GM18951 (cell line): ENCODE data around the gene GYPB.
"Not testable (repeated sequence)": the region's sequence is repeated elsewhere in the genome, so short reads cannot be mapped to it uniquely, and the experiment has no call there.

Source experiments
- POLR2A ChIP-seq: IDR thresholded peaks from 4 replicates; pipeline ENCODE4 v1.6.1; 2011; ENCODE audit warnings: mild to moderate bottlenecking; ENCODE audit not compliant: insufficient read length, insufficient read depth; ENCODE audit errors: extremely low read depth
- in situ Hi-C: fragments of 300-500 bp; cut with MboI; formaldehyde crosslinking; loops from one replicate; pipeline ENCODE4 v1.12.0; 2022; ENCODE audit warnings: low sequenced_read_pairs, mixed read lengths, inconsistent platforms; ENCODE audit not compliant: unreplicated experiment

Gene GYPB

DNA sequence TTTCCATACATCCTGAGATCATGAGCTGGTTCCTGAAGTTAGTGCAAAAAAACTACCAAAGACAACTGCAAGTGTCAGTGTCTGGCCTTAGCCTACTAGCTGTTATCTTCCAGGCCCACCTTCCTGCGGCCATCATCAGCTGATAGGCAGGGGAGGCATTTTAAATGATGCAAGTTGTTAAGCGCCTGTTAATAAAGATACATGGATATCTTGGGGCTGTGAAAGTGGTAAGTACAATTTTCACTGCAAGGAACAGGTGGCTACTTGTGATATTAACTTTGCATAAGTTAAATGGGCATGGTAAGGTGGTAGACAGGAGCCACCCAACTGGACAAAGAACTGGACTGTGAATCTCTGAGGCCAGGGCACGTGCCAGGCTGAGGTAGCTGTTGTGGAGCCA, at the start of gene GYPB:
TSS of gene GYPB (minus strand) at position 104 of the 400 bp plus-strand sequence. CDS start at position 11, 93 bp downstream.
- in situ Hi-C loops: not testable (repeated sequence)

DNA sequence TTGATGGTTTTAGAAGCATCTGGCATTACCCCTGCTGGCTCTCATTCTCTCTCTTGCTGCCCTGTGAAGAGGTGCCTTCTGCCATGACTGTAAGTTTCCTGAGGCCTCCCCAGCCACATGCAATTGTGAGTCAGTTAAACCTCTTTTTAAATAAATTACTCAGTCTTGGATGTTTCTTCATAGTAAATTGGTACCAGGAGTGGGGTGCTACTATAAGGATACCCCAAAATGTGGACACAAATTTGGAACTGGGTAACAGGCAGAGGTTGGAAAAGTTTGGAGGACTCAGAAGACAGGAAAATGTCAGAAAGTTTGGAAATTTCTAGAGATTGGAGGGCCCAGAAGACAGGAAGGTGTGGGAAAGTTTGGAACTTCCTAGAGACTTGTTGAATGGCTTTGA, 42.4 kb upstream of the GYPB start:
- in situ Hi-C loops: not testable (repeated sequence)

DNA sequence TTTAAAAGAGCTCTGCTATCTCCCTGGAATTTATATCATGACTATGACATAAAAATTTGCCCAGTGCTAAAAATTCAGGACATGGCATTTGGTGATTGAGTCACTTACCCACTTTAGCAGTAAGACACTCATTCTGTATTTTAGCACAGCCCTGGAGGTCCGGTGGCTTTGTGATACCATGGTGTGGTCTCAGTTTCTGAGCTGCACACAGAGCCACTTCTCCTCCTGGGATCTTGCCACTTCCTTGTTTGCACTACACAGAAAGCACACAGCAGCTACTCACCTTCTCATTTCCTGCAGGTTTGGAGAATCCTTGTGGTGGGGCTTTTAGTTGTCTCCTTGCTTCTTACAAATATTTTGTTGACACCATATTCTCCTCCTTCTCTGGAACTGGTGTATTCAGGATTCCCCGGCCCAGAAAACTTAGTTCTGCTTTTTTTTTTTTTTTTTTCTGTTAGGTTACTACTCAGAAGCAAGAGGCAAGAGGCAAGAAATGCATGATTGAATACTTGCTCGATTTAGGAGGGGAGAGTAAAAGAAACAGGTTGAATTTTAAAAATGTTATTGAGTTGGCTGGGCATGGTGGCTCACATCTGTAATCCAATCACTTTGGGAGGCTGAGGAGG, 41.2 kb upstream of the GYPB start:
- in situ Hi-C loops: not testable (repeated sequence)

DNA sequence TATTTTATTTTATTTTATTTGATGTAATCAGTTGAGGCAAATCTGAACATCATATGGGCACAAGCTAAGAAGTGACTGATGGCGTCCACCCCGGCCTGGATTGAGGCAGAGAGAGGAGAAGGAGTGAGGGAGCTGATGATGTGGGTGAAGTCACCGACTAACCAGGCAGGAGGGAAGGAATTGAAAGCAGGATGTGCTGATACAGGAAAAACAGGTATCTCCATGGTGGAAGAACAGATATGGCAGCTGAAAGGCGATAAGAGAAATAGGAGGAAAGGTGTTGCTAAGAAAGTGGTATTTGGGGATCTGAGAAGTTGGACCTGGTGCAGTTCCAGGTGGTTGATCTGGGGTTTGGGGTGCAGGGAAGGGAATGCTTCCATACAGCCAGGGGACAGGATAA, 37.6 kb upstream of the GYPB start:
- TF ChIP-seq POLR2A: no peak
- in situ Hi-C loops: no loop called here

DNA sequence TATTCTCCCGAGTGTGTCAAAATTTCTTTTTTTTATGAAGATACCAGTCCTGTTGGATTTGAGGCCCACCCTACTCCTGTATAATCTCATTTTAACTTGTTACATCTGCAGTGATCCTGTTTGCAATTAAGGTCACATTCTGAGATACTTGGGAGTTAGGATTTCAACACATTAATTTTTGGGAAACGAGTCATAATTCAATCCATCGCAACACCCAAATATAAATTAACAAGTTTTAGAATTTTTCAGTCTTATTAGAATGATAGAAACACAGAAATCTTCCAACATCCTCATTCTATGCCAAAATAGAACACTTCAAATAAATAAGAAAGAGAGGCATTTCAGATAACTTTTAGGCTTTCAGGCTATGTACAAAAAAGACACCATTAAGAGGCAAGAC, 36.2 kb upstream of the GYPB start:
- in situ Hi-C loops: not testable (repeated sequence)

DNA sequence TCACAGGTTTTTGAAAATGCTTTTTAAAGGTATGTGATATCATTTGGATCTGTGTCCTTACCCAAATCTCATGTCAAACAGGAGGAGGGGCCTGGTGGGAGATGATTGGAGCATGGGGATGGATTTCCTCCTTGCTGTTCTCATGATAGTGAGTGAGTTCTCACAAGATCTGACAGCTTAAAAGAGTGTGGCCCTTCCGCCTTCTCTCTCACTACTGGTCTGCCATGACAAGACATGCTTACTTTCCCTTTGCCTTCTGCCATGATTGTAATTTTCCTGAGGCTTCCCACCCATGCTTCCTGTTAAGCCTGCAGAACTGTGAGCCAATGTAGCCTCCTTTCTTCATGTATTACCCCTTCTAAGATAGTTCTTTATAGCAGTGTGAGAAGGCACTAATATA, 32.3 kb upstream of the GYPB start:
- in situ Hi-C loops: not testable (repeated sequence)

DNA sequence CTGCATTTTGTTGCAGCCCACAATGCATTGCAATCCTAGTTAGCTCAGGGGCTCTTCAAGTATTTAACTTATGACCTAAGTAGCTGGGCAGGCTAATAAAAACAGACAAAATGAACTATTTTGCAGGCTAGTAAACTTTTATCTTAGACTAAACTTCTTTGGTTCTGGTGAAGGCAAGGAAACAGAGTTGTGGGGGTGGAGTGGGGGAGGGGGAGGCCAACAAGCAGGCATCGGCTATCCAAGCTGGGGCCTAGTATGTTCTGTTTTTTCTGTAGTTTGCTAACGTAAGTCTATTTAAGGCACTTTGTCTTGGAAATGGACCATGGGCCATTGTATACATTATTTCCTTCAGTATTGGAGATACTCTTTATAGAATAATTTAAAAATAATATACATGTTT, 31.5 kb upstream of the GYPB start:
- in situ Hi-C loops: not testable (repeated sequence)

DNA sequence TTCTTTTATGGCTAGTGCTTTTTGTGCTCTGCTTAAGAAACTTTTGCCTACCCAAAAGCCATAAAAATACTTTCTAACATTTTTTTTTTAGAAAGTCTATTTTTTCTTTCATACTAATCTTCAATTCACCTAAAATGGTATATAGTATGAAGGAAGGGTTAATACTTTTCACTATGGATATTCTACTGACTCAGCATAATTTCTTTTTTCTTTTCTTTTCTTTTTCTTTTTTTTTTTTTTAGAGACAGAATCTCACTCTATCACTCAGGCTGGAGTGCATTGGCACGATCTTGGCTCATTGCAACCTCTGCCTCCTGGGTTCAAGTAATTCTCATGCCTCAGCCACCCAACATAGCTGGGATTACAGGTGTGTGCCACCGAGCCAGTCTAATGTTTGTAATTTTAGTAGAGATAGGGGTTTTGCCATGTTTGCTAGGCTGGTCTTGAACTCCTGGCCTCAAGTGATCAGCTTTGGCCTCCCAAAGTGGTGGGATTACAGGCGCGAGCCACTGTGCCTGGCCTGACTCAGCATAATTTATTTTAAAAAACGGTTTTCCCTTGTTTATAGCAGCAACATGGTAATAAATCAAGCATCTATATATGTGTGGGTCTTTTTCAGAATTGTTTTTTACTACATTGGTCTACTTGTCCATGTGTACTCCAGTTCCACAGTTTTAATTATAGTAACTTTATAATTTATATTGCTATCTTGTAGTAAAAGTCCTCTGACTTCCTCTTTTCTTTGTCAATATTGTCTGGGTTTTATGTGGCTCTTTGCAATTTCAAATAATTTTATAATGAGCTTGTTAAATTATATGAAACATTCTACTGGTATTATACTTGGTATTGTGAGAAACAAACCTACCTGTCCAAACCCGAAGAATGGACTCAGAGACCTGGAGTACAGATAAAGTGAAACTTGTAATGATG, 30.6 kb upstream of the GYPB start:
- in situ Hi-C loops: not testable (repeated sequence)

DNA sequence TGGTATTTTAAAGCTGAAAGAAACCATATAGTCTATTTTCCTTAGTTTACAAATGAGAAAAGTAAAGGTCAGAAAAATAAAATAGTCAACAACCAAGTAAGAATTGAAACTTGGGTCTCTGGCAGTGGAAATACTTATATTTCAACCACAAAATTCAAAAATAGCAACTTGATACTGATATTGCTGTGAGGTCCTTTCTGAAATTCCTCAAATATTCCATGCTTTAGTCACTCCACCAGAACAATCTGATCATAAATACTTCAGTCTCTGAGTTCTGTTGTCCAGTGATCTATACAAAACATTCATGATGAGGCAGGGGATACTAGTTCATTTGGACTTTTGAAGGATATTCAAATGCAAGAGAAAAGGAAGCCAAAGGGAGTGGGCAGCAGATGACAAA, 25.8 kb upstream of the GYPB start:
- in situ Hi-C loops: not testable (repeated sequence)

DNA sequence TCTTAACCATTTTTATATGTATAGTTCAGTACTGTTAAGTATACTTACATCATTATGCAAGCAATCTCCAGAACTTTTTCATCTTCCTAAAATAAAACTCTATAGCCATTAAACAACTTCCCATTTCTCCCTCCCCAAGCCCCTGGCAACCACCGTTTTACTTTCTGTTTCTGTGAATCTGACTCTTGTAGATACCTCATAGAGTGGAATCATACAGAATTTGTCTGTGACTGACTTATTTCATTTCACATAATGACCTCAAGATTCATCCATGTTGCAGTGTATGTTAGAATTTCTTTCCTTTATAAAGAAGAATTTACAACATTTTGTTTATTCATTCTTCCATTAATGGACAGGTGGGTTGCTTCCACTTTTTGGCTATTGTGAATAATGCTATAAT, 13.4 kb upstream of the GYPB start:
- in situ Hi-C loops: not testable (repeated sequence)

DNA sequence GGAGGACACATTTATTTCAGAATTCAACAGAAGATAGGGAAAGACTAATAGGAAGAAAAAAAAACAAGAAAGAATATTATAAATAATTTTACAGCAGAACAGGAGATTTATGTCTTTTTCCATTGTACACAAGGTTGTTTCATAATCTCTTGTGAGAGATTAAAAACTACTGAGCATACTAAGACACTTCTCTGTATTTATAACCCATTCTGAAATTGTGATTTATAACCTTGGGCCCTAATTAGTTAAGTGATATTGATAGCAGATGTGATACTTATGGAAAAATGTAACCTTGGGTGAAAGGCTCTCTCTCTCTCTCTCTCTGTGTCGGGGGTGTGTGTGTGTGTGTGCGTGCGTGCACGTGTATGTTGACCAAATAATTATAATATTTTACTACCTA, 12.7 kb upstream of the GYPB start:
- in situ Hi-C loops: not testable (repeated sequence)

DNA sequence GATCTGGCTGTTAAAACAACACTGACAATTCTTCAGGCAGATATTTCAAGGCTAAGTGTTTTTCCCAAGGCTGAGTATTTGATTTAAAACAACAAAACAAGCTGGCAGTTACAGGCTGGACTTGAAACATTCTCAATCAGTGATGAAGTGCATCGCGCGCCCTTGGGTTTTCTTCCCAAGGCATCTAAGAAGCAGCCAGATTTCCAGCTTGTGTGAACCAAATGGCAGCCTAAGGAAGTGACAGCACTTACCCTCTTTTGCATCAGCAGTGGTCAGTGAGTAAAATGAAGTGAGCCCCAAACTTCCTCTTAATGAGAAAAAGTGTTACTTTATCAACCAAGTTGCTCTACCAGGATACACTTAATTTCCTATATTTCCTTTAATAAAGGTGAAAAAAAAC, 12.2 kb upstream of the GYPB start:
- in situ Hi-C loops: not testable (repeated sequence)

DNA sequence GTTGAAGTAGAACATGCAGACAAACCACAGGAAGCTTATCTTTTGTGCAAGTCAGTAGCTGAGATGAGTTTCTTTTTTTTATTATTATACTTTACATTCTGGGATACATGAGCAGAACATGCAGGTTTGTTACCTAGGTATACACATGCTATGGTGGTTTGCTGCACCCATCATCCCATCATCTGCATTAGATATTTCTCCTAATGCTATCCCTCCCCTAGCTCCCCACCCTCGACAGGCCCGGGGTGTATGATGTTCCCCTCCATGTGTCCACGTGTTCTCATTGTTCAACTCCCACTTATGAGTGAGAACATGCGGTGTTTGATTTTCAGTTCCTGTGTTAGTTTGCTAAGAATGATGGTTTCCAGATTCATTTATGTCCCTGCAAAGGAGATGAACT, 11.5 kb upstream of the GYPB start:
- in situ Hi-C loops: not testable (repeated sequence)

DNA sequence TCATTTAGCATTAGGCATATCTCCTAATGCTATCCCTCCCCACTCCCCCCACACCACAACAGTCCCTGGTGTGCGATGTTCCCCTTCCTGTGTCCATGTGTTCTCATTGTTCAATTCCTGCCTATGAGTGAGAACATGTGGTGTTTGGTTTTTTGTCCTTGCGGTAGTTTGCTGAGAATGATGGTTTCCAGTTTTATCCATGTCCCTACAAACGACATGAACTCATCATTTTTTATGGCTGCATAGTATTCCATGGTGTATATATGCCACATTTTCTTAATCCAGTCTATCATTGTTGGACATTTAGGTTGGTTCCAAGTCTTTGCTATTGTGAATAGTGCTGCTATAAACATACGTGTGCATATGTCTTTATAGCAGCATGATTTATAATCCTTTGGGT, 7.5 kb upstream of the GYPB start:
- in situ Hi-C loops: not testable (repeated sequence)

DNA sequence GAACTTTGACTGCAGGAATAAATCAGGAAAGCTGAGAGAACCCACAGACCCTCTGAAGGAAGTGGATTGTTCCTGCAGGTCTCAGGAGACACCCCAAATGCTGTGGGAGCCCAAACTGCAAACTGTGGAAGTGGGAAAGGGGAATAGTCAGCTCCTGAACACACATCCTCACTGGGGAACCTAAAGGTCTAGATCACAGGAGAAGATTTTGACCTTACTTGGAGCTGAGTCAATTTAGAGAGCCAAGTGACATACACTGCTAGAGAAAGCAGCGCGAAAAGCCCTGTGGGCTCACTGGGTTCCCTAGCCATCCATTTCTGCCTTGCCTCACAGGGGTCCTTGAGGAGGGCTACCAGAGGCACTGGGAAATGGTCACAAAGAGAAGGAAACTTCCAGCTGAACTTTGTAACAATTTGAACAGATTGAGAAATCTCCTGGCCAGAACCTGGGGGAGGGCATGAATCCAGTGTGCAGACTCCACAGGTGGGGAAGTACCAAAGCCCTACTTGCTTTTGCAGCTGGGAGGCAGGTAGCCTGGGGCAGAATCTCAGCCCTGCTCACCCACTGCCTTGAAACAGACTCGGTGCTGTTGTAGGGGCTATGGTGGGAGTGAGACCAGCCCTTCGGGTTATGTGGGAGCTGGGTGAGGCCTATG, 5.3 kb upstream of the GYPB start:
- in situ Hi-C loops: not testable (repeated sequence)

DNA sequence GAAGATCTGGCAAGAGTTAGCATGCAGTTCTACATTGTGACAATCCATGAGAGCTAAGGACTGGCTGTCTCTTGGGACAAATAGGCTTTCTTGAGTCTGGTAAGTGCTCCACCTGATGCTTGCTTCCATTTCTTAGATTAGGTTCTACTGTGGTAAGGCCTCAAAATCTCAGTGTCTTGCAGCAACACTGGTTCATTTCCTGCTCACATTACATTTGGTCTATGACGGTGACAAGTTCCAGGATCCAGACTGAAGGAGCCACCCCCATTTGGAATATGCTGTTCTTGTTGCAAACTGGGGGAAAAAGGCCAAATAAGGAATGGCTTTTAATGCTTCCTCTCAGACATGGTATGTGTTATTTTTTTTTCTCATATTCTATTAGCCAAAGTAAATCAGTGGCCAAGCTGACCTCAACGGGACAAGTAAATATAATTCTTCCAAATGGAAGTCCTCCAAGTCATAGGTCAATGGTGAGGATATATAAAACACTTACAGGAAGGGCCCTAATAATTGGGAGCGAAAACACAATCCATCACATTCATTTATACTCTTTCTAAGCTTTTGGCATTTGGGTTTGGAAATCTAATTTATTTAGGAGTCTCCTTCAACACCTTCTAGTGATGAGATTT, 3.7 kb upstream of the GYPB start:
- in situ Hi-C loops: not testable (repeated sequence)

DNA sequence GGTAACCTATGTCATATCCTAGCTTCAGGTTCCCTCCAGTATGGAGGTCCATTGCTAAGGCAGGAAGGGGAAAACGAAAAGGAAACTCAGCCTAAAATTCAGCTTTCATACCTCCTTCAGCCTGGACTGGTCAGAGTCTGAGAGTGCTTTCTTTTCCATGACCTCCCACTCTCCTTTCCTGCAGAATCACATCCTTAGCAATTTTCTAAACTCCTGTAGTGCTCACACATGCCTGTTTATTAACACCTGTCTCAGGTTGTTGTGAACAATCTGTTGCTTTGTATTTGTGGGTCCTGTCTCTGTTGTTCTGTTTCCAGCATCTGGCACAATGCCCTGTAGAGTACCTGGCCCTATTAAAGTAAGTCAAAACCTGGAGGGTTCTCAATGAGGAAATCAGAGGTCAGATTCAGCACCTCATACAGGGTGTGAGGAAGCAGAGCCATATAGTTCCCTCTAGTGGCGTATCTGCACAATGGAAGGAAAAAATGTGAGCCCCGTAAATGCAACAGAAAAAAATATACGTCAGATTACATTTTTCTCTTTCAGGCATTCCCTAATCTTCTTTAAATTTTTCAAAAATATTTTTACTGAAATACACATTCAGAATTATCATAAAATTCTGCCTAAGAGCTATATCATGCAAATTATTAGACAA, 2.3 kb upstream of the GYPB start:
- in situ Hi-C loops: not testable (repeated sequence)

DNA sequence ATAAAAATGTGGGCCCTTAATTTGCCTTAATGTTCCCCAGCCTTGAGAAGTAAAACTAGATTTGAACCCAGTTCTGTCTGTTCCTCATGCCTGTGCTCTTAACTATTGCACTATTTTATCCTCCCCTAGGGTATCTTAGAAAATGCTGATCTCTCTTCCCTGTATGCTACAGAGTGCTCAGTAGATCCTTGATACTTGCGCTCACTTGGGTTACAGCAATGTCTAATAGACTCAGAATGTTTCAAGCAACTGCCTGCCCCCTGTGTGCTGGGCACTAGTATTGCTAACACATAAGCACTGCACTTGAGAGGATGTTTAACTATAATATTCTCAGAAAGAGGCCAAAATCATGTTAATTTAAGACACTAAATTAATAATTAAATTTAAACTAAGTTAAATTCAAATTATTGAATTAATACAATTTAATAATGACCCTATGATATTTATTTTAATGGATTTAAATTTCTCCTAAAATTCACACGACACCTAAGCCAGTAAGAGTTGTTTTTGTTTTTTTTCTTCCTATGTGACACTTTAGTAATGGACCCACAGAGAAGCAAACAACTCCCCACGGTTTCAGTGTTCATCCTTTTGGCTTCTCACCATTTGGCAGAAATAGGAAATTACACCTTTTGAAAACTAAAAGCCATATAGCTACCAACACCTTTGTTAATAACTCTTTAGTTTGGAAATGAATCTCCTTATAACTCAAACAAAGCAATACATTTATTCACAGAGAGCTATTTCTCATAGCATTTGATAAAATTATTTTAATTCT, 768 bp downstream of the GYPB start:
- in situ Hi-C loops: not testable (repeated sequence)

DNA sequence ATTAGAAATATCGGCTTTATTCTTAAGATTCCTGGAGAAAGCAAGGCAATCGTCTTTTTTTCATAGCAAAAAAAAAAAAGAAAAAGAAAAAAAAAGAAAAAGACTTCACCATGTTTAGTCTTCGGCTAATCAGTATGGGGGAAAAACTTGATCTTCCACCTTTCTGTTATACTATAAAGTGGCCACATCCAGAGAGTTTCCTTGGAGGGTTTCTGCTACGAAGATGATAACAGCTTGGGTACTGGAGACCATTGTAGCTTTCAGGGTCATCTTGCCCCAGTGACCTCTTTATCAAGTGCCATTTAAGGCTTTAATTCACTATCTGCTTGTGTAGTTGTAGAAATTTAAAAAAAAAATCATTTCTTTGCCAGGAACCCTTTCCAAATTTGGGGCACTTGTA, 1.9 kb downstream of the GYPB start:
- in situ Hi-C loops: not testable (repeated sequence)
